ENCODE measurements around the gene GRB2.
"Not testable (repeated sequence)": the region's sequence is repeated elsewhere in the genome, so short reads cannot be mapped to it uniquely, and the experiment has no call there.

GRB2 gene

DNA sequence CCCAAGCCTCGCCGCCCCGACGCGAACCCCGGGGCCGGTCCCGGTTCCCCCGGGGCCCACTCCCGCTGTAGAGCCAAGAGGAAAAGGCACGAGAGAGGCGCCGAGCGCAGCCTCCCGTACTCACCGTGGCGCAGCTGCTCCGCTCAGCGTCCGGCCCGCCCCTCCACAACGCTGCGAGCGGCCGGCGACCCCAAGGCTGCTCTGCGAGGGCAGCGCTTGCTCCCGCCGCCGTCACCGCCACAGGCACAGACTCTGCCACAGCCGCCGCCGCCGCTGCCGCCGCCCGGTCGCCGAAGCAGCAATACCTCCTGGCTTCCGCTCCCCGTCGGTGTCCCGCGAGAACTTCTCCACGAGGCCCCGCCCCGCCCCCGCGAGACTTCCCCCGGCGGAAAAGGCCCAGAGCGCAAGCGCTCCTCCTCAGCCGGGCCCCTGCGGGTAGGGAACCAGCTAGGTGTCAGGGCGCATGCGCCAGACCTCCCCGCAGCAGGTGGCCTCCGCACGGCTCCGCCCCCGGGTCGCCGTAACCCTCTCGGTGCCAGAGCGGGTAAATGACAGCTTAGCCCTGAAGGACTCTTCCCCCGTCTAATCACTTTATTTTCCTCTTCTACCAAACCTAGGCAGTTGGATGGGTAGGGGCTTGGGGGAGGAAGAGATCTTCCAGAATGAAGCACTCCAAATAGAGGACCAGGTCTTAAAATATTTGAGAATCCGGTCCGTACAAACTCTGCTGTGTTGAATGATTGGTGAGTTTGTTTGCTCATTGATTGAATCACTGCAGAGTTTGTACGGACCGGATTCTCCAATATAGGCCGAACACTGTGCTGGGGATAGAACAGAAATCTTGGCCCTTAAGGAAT lies at the start of gene GRB2:
Gene GRB2, minus strand, starts transcription at position 314 of the 857 bp plus-strand sequence. CDS start 12,050 bp downstream, outside the sequence.
- DNase-seq, result peak; percentile 99

DNA sequence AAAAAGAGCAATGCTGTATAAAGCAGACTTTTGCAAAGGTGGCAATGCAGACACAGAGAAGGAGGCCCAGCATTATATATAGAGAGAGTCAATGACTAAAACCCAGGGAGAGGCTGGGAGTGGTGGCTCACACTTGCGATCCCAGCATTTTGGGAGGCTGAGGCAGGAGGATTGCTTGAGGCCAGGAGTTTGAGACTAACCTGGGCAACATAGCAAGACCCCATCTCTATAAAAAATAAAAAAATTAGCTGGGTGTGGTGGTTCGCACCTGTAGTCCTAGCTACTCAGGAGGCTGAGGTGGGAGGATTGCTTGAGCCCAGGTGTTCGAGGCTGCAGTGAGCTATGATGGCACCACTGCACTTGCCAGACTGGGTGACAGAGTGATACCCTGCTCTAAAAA lies 49.2 kb upstream of the GRB2 start:
- not testable (repeated sequence) for DNase-seq

DNA sequence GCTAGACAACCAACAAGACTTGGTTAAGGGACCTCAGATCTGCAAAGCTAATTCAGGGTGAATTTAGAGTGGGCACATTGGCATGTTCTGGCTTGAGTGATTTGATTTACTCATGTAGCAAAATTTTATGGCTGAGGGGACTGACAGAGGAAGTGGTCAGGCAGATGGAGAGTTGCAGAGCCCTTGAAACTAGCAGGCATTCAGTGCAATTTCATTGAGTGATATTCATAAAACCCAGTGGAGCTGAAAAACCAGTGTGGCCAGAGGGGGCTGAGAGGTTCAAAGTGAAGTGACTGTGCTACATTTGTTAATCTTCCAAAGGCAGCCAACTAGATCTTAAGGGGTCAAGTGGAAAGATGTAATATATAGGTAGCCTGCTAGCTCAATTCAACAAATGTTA lies 48.7 kb upstream of the GRB2 start:
- DNase-seq, result peak; percentile 72

DNA sequence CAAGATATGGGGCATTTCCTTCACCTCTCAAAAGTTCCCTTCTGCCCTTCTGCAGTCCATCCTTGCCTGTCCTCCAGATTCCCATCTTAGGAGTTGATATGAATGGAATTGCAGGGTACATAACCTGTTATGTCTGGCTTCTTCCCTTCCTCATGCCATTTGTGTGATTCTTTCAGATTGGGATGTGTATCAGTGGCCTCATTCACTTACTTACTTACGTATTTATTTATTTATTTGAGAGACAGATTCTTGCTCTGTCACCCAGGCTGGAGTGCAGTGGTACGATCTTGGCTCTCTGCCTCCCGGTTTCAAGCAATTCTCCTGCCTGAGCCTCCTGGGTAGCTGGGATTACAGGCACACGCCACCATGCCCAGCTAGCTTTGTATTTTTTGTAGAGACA lies 44.8 kb upstream of the GRB2 start:
- DNase-seq, result no peak

DNA sequence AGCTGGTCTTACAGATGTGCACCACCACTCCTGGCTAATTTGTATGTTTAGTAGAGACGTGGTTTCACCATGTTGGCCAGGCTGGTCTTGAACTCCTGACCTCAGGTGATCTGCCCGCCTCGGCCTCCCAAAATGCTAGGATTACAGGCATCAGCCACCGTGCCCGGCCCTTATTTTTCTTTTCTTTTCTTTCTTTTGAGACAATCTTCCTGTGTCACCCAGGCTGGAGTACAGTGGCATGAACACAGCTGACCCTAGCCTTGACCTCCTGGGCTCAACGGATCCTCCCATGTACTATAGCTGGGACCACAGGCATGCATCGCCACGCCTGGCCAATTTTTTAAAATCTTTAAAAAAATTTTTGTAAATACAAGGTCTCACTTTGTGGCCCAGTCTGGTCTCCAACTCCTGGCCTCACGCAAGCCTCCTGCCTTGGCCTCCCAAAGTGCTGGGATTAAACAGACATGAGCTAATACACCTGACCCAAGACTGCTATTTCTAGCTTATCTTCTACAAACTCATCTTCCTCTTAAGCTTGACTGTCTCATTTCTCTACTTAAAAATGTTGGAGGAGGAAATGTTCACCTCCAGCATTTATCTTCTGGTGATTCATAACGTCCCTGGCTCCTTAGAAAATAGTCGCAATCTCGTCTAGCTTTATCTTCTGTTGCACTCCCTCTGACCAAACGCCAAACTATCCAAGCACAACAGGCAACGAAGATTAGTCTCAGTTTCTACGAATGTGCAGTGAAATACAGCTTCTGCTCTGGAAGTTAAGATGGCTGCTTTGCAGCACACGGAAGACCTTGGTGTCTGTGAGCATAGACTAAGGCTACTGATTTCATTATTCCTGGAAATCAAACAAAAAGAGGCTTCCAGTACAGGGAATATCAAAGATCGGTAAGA lies 42.7 kb upstream of the GRB2 start:
- DNase-seq, result peak; percentile 82

DNA sequence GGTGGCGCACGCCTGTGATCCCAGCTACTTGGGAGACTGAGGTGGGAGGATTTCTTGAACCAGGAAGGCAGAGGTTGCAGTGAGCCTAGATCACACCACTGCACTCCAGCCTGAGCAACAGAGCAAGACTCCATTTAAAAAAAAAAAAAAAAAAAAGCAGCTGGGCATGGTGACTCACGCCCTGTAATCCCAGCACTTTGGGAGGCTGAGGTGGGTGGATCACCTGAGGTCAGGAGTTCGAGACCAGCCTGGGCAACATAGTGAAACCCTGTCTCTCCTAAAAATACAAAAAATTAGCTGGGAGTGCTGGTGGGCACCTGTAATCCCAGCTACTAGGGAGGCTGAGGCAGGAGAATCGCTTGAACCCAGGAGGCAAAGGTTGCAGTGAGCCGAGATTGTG lies 40.4 kb upstream of the GRB2 start:
- DNase-seq, result not testable (repeated sequence)

DNA sequence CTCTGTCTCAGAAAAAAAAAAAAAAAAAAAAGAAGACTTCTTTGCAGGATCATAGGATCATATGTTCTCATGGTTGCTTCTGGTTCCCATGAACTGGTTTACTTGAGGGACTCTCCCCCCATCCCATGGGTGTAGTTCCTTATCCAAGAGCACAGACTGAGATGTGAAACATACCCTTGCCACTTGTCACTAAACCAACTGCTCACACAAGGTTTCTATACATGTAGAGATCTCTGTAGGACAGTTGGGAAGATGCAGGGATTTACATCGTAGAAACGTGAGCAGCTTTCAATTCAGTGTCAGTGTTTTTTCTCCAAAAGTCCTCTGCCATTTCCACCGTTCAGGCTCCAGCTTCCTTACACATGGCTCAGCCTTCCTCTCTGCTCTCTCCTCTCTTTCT lies 39.8 kb upstream of the GRB2 start:
- no peak for DNase-seq

DNA sequence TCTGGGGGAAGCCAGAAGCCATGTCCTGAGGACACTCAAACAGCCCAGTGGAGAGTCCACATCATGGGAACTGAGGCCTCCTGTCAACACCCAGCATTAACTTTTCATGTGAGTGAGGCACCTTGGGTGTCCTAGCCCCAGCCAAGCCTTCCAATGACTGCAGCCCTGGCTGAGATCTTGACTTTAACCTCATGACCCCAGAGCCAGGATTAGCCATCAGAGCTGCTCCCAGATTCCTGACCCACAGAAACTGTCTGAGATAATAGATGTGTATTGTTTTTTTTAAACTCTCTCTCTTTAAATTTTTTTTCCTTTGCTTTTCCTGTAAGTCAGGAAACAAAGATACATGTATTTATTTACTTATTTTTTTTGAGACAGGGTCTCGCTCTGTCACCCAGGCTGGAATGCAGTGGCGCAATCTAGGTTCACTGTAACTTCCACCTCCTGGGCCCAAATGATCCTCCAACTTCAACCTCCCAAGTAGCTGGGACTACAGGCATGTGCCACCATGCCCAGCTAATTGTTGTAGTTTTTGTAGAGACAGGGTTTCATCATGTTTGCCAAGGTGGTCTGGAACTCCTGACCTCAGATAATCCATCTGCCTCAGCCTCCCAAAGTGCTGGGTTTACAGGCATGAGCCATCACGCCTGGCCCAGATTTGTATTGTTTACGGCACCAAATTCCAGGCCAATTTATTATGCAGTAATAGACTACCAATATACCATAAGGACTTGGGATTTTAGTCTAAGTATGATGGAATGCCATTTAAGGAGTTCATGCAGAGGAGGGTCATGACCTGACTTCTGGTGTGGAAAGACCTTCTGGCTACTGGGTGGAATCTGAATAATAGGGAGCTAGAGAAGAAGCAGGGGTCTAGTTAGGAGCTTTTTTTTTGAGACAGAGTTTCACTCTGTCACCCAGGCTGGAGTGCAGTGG lies 37.0 kb upstream of the GRB2 start:
- DNase-seq, result no peak

DNA sequence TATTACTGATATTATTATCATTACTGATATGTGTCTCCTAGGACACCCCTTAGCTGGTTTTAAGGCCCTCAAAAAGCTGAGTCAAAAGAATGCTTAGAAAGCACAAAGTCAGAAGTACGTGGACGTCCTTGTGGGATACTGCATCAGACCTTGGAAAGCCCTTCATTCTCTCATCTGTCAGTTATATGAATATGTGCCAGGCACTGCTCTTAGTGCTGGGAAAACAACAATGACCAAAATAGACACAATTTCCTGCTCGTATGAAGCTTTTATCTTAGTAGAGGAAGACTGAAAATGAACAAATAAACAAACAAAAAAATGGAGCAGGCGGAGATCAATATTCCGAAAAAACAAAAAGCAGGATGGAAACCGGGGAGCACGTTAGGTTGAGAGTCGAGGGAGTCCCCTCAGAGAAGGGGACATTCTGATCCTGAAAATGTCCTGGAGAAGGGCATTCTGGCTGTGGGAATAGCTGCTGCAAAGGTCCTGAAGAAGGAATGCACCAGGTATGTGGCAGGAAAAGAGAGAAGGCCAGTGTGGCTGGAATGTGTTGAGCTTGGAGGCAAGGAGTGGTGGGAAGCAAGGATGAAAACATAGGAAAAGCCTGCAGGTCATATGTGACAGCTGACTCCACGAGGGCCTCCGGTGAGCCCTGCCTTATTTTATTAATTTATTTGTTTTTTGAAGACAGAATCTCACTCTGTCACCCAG lies 35.4 kb upstream of the GRB2 start:
- DNase-seq, result no peak

DNA sequence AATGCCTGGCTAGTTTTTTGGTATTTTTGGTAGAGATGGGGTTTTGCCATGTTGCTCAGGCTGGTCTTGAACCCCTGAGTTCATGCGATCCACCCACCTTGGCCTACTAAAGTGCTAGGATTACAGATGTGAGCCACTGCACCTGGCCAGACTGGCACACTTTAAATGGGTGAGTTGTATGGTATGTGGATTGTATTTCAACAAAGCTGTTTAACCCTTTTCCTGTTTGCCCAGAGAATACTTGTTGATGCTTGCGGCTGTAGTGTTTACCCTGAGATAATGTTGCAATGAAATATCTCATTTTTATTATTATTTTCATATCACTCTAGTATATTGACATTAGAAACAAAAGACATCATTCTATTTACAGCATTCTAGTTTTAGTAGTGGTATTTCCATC lies 33.8 kb upstream of the GRB2 start:
- DNase-seq, result no peak

DNA sequence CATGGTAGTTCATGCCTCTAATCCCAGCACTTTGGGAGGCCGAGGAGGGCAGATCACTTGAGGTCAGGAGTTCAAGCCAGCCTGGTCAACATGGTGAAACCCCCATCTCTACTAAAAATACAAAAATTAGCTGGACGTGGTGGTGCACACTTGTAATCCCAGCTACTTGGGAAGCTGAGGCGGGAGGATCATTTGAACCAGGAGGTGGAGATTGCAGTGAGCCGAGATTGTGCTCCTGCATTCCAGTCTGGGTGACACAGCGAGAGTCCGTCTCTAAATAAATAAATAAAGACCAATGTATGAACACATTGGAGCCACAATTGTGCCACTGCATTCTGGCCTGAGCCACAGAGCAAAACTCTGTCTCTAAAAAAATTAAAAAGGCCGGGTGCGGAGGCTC lies 31.9 kb upstream of the GRB2 start:
- not testable (repeated sequence) for DNase-seq

DNA sequence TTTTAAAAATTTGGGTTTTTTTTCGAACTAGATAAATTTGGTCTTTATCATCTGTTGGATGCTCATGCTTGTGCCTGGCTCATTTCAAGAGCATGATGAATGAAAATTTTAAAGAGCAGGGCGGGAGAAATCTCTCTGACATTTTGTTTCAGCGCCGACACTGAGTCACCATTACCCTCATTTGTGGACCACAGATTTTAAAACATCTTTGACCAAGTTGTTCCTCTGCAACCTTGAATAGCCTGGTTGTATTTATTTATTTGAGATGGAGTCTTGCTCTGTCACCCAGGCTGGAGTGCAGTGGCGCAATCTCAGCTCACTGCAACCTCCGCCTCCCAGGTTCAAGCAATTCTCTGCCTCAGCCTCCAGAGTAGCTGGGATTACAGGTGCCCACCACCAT lies 29.0 kb upstream of the GRB2 start:
- DNase-seq, result not testable (repeated sequence)

DNA sequence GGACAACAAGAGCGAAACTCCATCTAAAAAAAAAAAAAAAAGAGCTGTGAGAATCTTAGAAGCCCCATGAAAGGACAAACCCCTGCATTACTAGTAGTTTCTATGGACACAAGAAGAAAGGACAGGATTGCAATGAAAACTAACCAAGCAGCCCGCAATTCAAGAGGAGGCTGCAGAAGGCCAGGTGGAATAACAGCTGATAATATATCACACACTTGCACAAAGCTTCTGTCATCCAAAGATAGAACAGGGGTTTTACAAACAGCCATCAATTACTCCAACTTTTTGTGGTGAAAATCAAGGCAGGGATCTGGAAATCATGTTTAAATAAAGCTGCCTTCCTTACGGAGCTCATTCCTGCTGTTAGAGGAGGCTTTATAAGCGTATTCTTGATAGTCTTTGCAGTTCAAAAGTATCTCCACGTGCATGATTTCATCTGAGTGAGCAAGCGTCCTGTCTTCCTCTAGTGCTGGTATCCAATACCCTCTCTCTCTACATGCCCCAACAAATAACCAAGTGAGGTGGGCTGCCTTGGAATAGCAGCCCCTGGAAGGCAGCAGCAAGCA lies 27.8 kb upstream of the GRB2 start:
- DNase-seq, result no peak

DNA sequence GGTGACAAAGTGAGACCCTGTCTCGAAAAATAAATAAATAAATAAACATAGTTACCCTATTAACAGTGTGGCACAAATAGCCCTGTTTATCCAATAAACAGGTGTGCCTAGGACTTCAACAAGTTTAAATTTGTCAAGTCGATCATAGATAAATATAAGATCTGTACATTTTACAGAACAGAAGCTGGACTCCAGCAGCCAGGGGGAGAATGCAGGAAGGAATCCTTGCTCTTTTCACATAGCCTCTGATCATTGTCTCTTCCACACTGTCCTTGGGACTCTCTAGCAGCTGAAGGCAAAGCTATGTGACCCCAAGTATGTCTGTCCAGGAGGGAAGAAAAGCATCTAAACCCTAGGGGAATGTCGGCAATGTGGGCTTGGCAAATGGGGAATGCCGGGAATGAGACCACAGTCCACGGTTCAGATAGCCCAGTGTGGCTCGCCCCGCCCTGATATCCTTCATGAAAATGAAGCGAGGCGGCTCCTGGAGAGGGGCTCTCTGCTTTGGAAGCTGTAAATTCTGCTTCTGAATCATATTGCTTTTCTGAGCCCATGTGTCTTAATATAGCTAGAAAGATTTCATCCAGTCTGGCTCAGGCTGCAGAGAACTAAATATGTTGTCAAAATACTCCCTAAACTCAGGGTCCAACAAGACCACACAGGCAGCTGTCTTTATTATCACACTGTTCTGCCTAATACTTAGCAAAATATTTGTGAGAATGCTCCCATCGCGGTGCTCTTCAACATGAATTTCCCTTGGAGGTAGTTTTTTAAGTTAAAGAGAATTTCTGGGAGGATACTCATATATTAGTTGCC lies 24.9 kb upstream of the GRB2 start:
- DNase-seq, result no peak

DNA sequence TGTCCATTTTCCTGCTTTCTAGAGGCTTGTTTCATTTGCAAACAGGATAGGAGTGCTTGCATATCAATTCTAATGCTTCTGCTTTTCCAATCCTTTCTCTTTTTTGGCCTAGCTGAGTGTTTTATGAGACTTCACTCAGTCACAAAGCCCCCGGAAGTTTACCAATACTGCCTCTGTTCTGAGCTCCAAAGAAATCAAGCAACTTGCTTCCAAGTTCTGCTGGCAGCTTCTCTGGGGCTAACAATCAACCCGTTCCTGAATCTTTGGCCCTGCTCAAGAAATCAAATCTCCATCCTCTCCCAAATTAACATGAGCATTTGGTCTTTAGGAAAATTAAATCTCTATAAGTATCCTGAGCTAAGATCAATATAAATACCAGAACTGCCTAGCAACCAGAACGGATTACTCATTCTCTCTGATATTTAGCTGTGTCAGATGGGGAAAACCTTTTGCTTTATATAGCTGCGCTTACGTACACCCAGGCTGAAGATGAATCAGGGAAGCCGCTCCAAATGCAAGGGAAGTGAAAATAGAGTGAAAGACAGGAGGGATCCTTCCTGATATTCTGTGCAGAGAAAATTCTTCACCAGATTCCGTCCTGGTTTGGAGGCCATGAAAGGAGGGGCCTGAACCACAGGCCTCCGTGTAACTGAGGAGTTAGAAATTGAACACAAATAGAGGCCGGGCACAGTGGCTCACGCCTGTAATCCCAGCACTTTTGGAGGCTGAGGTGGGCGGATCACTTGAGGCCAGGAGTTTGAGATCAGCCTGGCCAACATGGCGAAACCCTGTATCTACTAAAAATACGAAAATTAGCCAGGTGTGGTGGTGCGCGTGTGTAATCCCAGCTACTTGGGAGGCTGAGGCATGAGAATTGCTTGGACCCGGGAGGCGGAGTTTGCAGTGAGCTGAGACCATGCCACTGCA lies 23.3 kb upstream of the GRB2 start:
- no peak for DNase-seq

DNA sequence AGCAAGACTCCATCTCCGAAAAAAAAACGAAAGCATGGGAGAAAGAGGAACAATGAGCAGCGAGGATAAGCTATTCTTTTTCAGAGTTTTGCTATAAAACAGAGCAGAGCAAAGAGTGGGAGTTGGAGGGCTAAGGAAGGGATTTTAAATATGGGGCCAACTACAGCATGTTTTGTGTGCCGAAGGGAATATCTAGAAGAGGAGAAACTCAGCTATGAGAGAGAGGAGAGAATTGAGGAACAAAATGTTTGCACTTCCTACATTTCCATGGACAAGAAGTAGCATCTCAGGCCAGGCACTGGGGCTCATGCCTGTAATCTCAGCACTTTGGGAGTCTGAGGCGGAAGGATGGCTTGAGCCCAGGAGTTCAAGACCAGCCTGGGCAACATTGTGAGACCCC lies 13.1 kb upstream of the GRB2 start:
- no peak for DNase-seq

DNA sequence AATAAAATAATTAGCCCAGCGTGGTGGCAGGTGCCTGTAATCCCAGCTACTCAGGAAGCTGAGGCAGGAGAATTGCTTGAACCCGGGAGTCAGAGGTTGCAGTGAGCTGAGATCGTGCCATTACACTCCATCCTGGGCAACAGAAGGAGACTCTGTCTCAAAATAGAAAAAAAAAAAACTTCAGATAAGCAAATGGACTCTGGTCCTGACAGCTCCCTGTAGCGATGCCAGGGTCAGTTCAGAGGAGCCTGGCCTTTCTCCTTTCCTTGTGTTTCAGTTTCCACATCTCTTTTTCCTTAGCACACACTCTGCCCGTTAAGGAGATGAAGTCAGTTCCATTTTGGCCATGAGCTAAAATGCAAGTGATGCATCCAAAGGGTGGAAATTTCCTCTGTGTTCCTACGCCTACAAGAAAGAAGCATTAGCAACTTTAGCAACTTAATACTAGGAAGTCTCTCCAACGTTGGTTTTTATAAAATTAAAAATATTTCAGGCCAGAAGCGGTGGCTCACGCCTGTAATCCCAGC lies 11.6 kb upstream of the GRB2 start:
- DNase-seq, result no peak

DNA sequence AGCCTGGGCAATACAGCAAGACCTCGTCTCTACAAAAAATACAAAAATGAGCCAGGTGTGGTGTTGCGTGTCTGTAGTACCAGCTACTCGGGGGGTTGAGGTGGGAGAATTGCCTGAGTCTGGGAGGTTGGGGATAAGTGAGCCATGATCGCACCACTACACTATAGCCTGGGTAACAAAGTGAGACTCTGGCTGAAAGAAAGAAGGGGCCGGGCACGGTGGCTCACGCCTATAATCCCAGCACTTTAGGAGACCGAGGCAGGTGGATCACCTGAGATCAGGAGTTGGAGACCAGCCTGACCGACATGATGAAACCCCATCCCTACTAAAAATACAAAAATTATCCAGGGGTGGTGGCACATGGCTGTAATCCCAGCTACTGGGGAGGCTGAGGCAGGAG lies 10.5 kb upstream of the GRB2 start:
- DNase-seq, result no peak

DNA sequence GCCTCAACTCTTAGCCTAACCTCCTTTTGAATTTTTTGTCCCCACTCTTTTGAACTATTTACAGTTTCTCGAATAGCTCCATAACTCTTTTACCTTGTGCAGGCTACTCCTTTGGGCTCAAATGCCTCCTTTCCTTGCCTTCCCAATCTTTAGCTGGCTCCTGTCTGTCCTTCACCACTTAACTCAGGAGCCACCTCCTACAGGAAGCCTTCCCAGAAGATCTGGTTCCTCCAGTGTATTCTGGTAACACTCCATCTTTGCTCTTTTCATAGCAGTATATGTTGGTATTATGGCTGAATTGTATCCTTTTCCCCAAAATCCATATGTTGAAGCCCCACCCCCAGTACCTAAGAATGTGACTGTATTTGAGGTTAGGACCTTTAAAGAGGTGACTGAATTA lies 9.0 kb upstream of the GRB2 start:
- no peak for DNase-seq
